H1 (cell line): ENCODE data around the gene BCAR1. TPM values are rescaled to one million over a fixed set of nuclear protein-coding genes. Genes with fewer than 3 reads are reported as not detected.
A peak's percentile ranks its signal among the peaks of the same experiment; 100 is the strongest.

Experiments
- CTCF ChIA-PET: fragments of 300-600 bp; sonication (Branson Sonifier 250); formaldehyde crosslinking; loops from one replicate; lab custom pipeline; 2021; ENCODE audit not compliant: partially characterized antibody; lab: Charles Lee
- POLR2A ChIA-PET: fragments of 300-600 bp; sonication (Branson Sonifier 250); formaldehyde crosslinking; loops from one replicate; lab custom pipeline; 2021; ENCODE audit warnings: inconsistent platforms; ENCODE audit not compliant: partially characterized antibody; lab: Charles Lee
- DNase-seq, 2 experiments: peaks; one replicate each; pipeline versions ENCODE4 v3.0.0 to v3.0.0-alpha.2; 2010 to 2022; ENCODE audit warnings: low spot score in 2 of 2, low read depth in 1 of 2, mixed read lengths in 1 of 2
- FAIRE-seq: peaks from 2 replicates; lab custom pipeline; 2011; peaks lifted over from hg19 to GRCh38; lab: Jason Lieb, UNC
- H2AFZ ChIP-seq: 2 replicates; pipeline ENCODE4 v1.8.1; 2012; ENCODE audit warnings: low read length, inconsistent platforms
- H2AK5ac ChIP-seq: 2 replicates; pipeline ENCODE4 v1.6.1; 2013; ENCODE audit warnings: low read depth, low read length
- H2BK120ac ChIP-seq: replicated peaks from 2 replicates; pipeline ENCODE3; 2013; ENCODE audit warnings: low read depth, low read length, inconsistent platforms
- H2BK12ac ChIP-seq: 2 replicates; pipeline ENCODE4 v1.6.1; 2013; ENCODE audit warnings: low read depth, low read length
- H2BK15ac ChIP-seq: 2 replicates; pipeline ENCODE4 v1.6.1; 2013; ENCODE audit warnings: low read length
- H2BK20ac ChIP-seq: 2 replicates; pipeline ENCODE4 v1.6.1; 2013; ENCODE audit warnings: low read length
- H2BK5ac ChIP-seq: 2 replicates; pipeline ENCODE4 v1.6.1; 2013; ENCODE audit warnings: low read depth, low read length
- H3K14ac ChIP-seq: 2 replicates; pipeline ENCODE4 v1.6.1; 2013; ENCODE audit warnings: inconsistent platforms; ENCODE audit not compliant: insufficient read length
- H3K18ac ChIP-seq: 2 replicates; pipeline ENCODE4 v1.6.1; 2013; ENCODE audit warnings: low read length; ENCODE audit errors: extremely low read depth
- H3K23ac ChIP-seq: 2 replicates; pipeline ENCODE4 v1.6.1; 2013; ENCODE audit warnings: inconsistent platforms; ENCODE audit not compliant: insufficient read length
- H3K23me2 ChIP-seq: 2 replicates; pipeline ENCODE4 v1.6.1; 2013; ENCODE audit warnings: low read depth, low read length
- H3K27ac ChIP-seq: 2 replicates; pipeline ENCODE4 v1.6.1; 2011; ENCODE audit warnings: low read depth, low read length, inconsistent platforms
- H3K27me3 ChIP-seq, 4 experiments: replicated peaks in 1 of 4; 1 replicate in 1 of 4; 2 replicates in 3 of 4; pipeline versions ENCODE4 v1.6.1 to v1.8.1; 2011 to 2013; ENCODE audit warnings: low read length in 3 of 4, mild to moderate bottlenecking in 3 of 4, inconsistent platforms in 2 of 4, mixed read lengths in 2 of 4, moderate library complexity in 1 of 4; ENCODE audit not compliant: control insufficient read depth in 3 of 4, insufficient read depth in 3 of 4; ENCODE audit errors: extremely low read depth in 1 of 4
- H3K36me3 ChIP-seq, 4 experiments: 2 replicates each; pipeline versions ENCODE4 v1.6.1 to v1.8.1; 2011 to 2013; ENCODE audit warnings: mild to moderate bottlenecking in 4 of 4, low read length in 3 of 4, moderate library complexity in 2 of 4, control low read depth in 1 of 4, inconsistent platforms in 1 of 4; ENCODE audit not compliant: insufficient read depth in 4 of 4, control insufficient read depth in 2 of 4
- H3K4ac ChIP-seq: replicated peaks from 2 replicates; pipeline ENCODE3; 2013; ENCODE audit warnings: low read length, low read depth, mixed read lengths, inconsistent platforms; ENCODE audit not compliant: insufficient read length
- H3K4me1 ChIP-seq, 4 experiments: replicated peaks in 1 of 4; 1 replicate in 1 of 4; 2 replicates in 3 of 4; pipeline versions ENCODE4 v1.6.1 to v1.8.1; 2011 to 2013; ENCODE audit warnings: low read length in 3 of 4, inconsistent platforms in 2 of 4, mixed read lengths in 1 of 4; ENCODE audit not compliant: insufficient read depth in 4 of 4, control insufficient read depth in 3 of 4
- H3K4me2 ChIP-seq, 2 experiments: 2 replicates each; pipeline versions ENCODE4 v1.6.1 to v1.8.1; 2011 to 2013; ENCODE audit warnings: low read depth in 2 of 2, low read length in 2 of 2, control low read depth in 1 of 2, inconsistent platforms in 1 of 2, mild to moderate bottlenecking in 1 of 2; ENCODE audit not compliant: insufficient read depth in 1 of 2
- H3K4me3 ChIP-seq, 4 experiments: fragments of 200-600, 300-600 bp in 1 of 4; sonication (generic), shearing (Covaris generic), sonication (Bioruptor Twin) in 1 of 4; 2 replicates each; pipeline versions ENCODE4 v1.5.1 to v1.8.1; 2011 to 2016; ENCODE audit warnings: low read length in 4 of 4, low read depth in 3 of 4, control low read depth in 2 of 4, inconsistent platforms in 2 of 4, mild to moderate bottlenecking in 2 of 4, mixed read lengths in 1 of 4, moderate library complexity in 1 of 4; ENCODE audit not compliant: insufficient read depth in 2 of 4; ENCODE audit errors: extremely low read depth in 1 of 4
- H3K56ac ChIP-seq: replicated peaks from 2 replicates; pipeline ENCODE3; 2013; ENCODE audit warnings: low read depth, mild to moderate bottlenecking, mixed read lengths, low read length, inconsistent platforms; ENCODE audit not compliant: insufficient read length
- H3K79me1 ChIP-seq: 2 replicates; pipeline ENCODE4 v1.6.1; 2013; ENCODE audit warnings: low read depth, low read length, control low read depth
- H3K79me2 ChIP-seq, 2 experiments: 2 replicates each; pipeline versions ENCODE4 v1.6.1 to v1.8.1; 2012 to 2013; ENCODE audit warnings: low read length in 2 of 2, mild to moderate bottlenecking in 2 of 2, inconsistent platforms in 1 of 2; ENCODE audit not compliant: insufficient read depth in 2 of 2, control insufficient read depth in 1 of 2
- H3K9ac ChIP-seq, 4 experiments: replicated peaks in 1 of 4; 1 replicate in 1 of 4; 2 replicates in 3 of 4; pipeline versions ENCODE4 v1.6.1 to v1.8.1; 2011 to 2013; ENCODE audit warnings: low read depth in 3 of 4, low read length in 3 of 4, control low read depth in 2 of 4, mild to moderate bottlenecking in 2 of 4, moderate library complexity in 2 of 4, inconsistent platforms in 1 of 4; ENCODE audit errors: extremely low read depth in 1 of 4
- H3K9me3 ChIP-seq, 2 experiments: 2 replicates each; pipeline versions ENCODE4 v1.6.1 to v1.8.1; 2012 to 2013; ENCODE audit warnings: mild to moderate bottlenecking in 2 of 2, moderate library complexity in 2 of 2, control low read depth in 1 of 2, inconsistent platforms in 1 of 2, low read depth in 1 of 2, low read length in 1 of 2, mixed read lengths in 1 of 2; ENCODE audit not compliant: insufficient read depth in 2 of 2
- H4K20me1 ChIP-seq, 2 experiments: replicated peaks in 1 of 2; 2 replicates each; pipeline versions ENCODE3 to v1.8.1; 2011 to 2013; ENCODE audit warnings: inconsistent platforms in 2 of 2, low read length in 2 of 2, mild to moderate bottlenecking in 1 of 2; ENCODE audit not compliant: insufficient read depth in 2 of 2, control insufficient read depth in 1 of 2
- H4K5ac ChIP-seq: 2 replicates; pipeline ENCODE4 v1.6.1; 2013; ENCODE audit warnings: low read length, low read depth, mixed read lengths, inconsistent platforms; ENCODE audit not compliant: insufficient read length
- H4K8ac ChIP-seq: 2 replicates; pipeline ENCODE4 v1.8.0; 2013; ENCODE audit warnings: mild to moderate bottlenecking, moderate library complexity, low read length, inconsistent platforms; ENCODE audit not compliant: insufficient read depth; ENCODE audit errors: extremely low read depth
- H4K91ac ChIP-seq: replicated peaks from 2 replicates; pipeline ENCODE3; 2013; ENCODE audit warnings: low read length, mixed read lengths, inconsistent platforms; ENCODE audit not compliant: insufficient read length
- POLR2A ChIP-seq, 2 experiments: IDR thresholded peaks; 1 replicate in 1 of 2; 2 replicates in 1 of 2; pipeline ENCODE4 v1.6.1; 2011; ENCODE audit warnings: low read depth in 2 of 2, low read length in 2 of 2, mild to moderate bottlenecking in 2 of 2; ENCODE audit errors: control extremely low read depth in 1 of 2
- SUZ12 ChIP-seq: fragments of 200-600 bp; sonication (generic); IDR thresholded peaks from 2 replicates; pipeline ENCODE4 v1.6.1; 2012; ENCODE audit warnings: mild to moderate bottlenecking, inconsistent platforms, low read length, moderate library complexity, mixed read lengths
- WGBS, 2 experiments: shearing (Covaris generic) in 1 of 2; methylation state at CpG; one replicate each; pipeline versions ENCODE4 v1.1.6 to v1.1.7; 2013 to 2015; ENCODE audit warnings: low lambda C conversion rate in 2 of 2, mixed read lengths in 2 of 2, inconsistent platforms in 1 of 2, low coverage in 1 of 2, missing lambda C conversion rate in 1 of 2; ENCODE audit not compliant: insufficient replicate concordance in 2 of 2, insufficient coverage in 1 of 2, insufficient read length in 1 of 2; ENCODE audit errors: extremely low coverage in 1 of 2, missing lambda C conversion rate in 1 of 2; 5-methylcytosine and 5-hydroxymethylcytosine counted together
- polyA plus RNA-seq, 7 experiments: library from polyadenylated mRNA; depleted of rRNA in 3 of 7; stranded (reverse) in 5 of 7; unstranded in 2 of 7; fragments of >200 nt in 5 of 7; fragments of 200-250 nt in 2 of 7; gene quantifications; 1 replicate in 5 of 7; 2 replicates in 1 of 7; 4 replicates in 1 of 7; pipeline versions ENCODE4 v1.2.1 to v1.2.3, GENCODE V29; 2011 to 2013; ENCODE audit warnings: missing spikeins in 2 of 7, mixed read lengths in 2 of 7
- total RNA-seq: library from RNA; stranded (reverse); fragmentation: NEBNext Ultra II Directional; extraction: Animal tissue kit (Norgen Biotek cat#: 25700); gene quantifications from 2 replicates; pipeline ENCODE4 v1.2.1, GENCODE V29; 2021

Gene BCAR1
- total and polyA plus RNA-seq, 2 of the 8 experiments (the other 6 are each of a cell fraction or from before 2014, with no cell fraction given) = 59.8 to 105 TPM

- peaks cover 4 to 15% (median 8%) of the 10 kb centered on the region in 4 experiments; a peak in 5 of 8 replicates for H3K36me3 ChIP-seq
- H3K9me3 ChIP-seq = no peaks in the 10 kb centered on the region
- H4K8ac ChIP-seq = no peak overlapping the region
- no peak overlapping the region for H3K4me2 ChIP-seq
- no peak overlapping the region for H3K9ac ChIP-seq
- no peak overlapping the region for H3K23ac ChIP-seq
- no peak overlapping the region for H3K56ac ChIP-seq
- no peak overlapping the region for H3K4ac ChIP-seq
- no peak for FAIRE-seq
- H2BK12ac ChIP-seq = no peak overlapping the region
- no peak overlapping the region for H2AFZ ChIP-seq
- H2AK5ac ChIP-seq = no peak overlapping the region
- H2BK20ac ChIP-seq = no peak overlapping the region
- H3K27me3 ChIP-seq = no peaks in the 10 kb centered on the region
- no peak overlapping the region for H3K4me3 ChIP-seq
- no peak overlapping the region for H4K91ac ChIP-seq
- no peak overlapping the region for H2BK5ac ChIP-seq
- TF ChIP-seq SUZ12 = no peak
- TF ChIP-seq POLR2A (IDR thresholded peaks at IDR 0.05; ENCODE audit: control extremely low read depth in 1 of 2, low read depth in 2 of 2, low read length in 2 of 2) = 0 out of 3 replicates have a peak, but pooled peaks of 1 of the 2 experiments have one; percentile 19
- TF ChIP-seq, all 59 proteins: peak for 1
- Histone ChIP-seq H3K79me1 (no peaks in the 10 kb centered on the region), H3K79me2 (no peaks in the 10 kb centered on the region), H2BK120ac (no peak overlapping the region), H3K14ac (no peak overlapping the region), H4K5ac (no peak overlapping the region), H3K18ac (no peak overlapping the region), H2BK15ac (no peak overlapping the region), H3K27ac (no peak overlapping the region), H4K20me1 (peaks cover 3 to 9% of the 10 kb centered on the region in 2 experiments), H3K23me2 (no peaks in the 10 kb centered on the region), H3K4me1 (peaks cover 0 to 4% (median 0%) of the 10 kb centered on the region in 4 experiments; a peak in 1 of 7 replicates)
- DNase-seq = no peak
- 88% methylated on average over 9 of the region's 26 CpGs; no CpG with 5 or more reads in 1 of the 2 experiments for WGBS, 2 experiments
- ChIA-PET POLR2A (interaction anchor here (0.6 to 22.7 kb wide), 12 partner anchors 8 to 303 kb away, joined by 3 to 375 read pairs (median 6); partner anchors contain the start of genes BCAR1 and CTRB2), CTCF (interaction anchor here (1.0 to 2.0 kb wide), 2 partner anchors 8 to 18 kb away, joined by 3 to 17 read pairs; no protein-coding TSS in a partner anchor)
Observed at GRCh38 chr16:75225678-75226515, 25.5 kb downstream of the BCAR1 start.
